IPS-18c (cell line): ENCODE results near the gene GJC1.
"Not testable (repeated sequence)": the region's sequence is repeated elsewhere in the genome, so short reads cannot be mapped to it uniquely, and the experiment has no call there.

Source experiments
- H3K4me3 ChIP-seq: 2 replicates; pipeline ENCODE4 v1.7.0; 2013; ENCODE audit warnings: low read depth, mild to moderate bottlenecking, low read length, moderate library complexity; ENCODE audit not compliant: insufficient read depth
- H3K9me3 ChIP-seq: one replicate; pipeline ENCODE4 v1.6.1; 2013; ENCODE audit warnings: mild to moderate bottlenecking, low read length, moderate library complexity; ENCODE audit not compliant: control insufficient read depth, insufficient read depth

The GJC1 gene

GRCh38 chr17:44848961-44849489, 18.9 kb upstream of the GJC1 start:
- Histone ChIP-seq H3K9me3 (no peaks in the 10 kb centered on the region), H3K4me3 (no peak overlapping the region)

GRCh38 chr17:44848257-44848795, 18.2 kb upstream of the GJC1 start:
- Histone ChIP-seq H3K4me3 (no peak overlapping the region), H3K9me3 (no peaks in the 10 kb centered on the region)

GRCh38 chr17:44847586-44847985, 17.5 kb upstream of the GJC1 start, which contains the start of gene HIGD1B:
TSS of gene HIGD1B (plus strand) at chr17:44847883. CDS start at chr17:44848153, 270 bp downstream.
- Histone ChIP-seq H3K4me3 (no peak within 1 kb of the TSS), H3K9me3 (no peaks in the 10 kb centered on the region)

- no peak overlapping the region for H3K4me3 ChIP-seq
- H3K9me3 ChIP-seq = no peaks in the 10 kb centered on the region
Measured at GRCh38 chr17:44846206-44846605, 16.1 kb upstream of the GJC1 start.

- H3K4me3 ChIP-seq = no peak overlapping the region
Measured at GRCh38 chr17:44844390-44844830, 14.3 kb upstream of the GJC1 start.

GRCh38 chr17:44842748-44843147, 12.7 kb upstream of the GJC1 start:
- no peak overlapping the region for H3K4me3 ChIP-seq
- peaks cover 2% of the 10 kb centered on the region for H3K9me3 ChIP-seq

More at GRCh38 chr17:44844390-44844830, 14.3 kb upstream of the GJC1 start:
- no peaks in the 10 kb centered on the region for H3K9me3 ChIP-seq

GRCh38 chr17:44840936-44841335, 10.8 kb upstream of the GJC1 start:
- Histone ChIP-seq H3K4me3 (no peak overlapping the region), H3K9me3 (peaks cover 2% of the 10 kb centered on the region)

- Histone ChIP-seq H3K4me3 (no peak overlapping the region), H3K9me3 (peaks cover 2% of the 10 kb centered on the region)
Measured at GRCh38 chr17:44840274-44840673, 10.2 kb upstream of the GJC1 start.

GRCh38 chr17:44837196-44837595, 7.1 kb upstream of the GJC1 start:
- H3K9me3 ChIP-seq = peaks cover 2% of the 10 kb centered on the region
- no peak overlapping the region for H3K4me3 ChIP-seq

- H3K9me3 ChIP-seq = peaks cover 2% of the 10 kb centered on the region
- no peak overlapping the region for H3K4me3 ChIP-seq
Measured at GRCh38 chr17:44832805-44833204, 2.7 kb upstream of the GJC1 start.

- Histone ChIP-seq H3K4me3 (peak overlapping the region; percentile 76; the same call in 1 of the 2 replicates), H3K9me3 (peaks cover 2% of the 10 kb centered on the region)
Measured at GRCh38 chr17:44831371-44831770, 1.3 kb upstream of the GJC1 start.

- peak overlapping the region; percentile 76 for H3K4me3 ChIP-seq
- H3K9me3 ChIP-seq = peaks cover 2% of the 10 kb centered on the region
Measured at GRCh38 chr17:44830359-44831288, 537 bp upstream of the GJC1 start.

- Histone ChIP-seq H3K4me3 (peak overlapping the region; percentile 76), H3K9me3 (peaks cover 2% of the 10 kb centered on the region)
Measured at GRCh38 chr17:44828919-44829522, 1.1 kb downstream of the GJC1 start.

- Histone ChIP-seq H3K9me3 (peaks cover 2% of the 10 kb centered on the region), H3K4me3 (no peak overlapping the region)
Measured at GRCh38 chr17:44827863-44828262, 2.2 kb downstream of the GJC1 start.

GRCh38 chr17:44826123-44826790, 3.8 kb downstream of the GJC1 start:
- peaks cover under 1% of the 10 kb centered on the region for H3K9me3 ChIP-seq
- H3K4me3 ChIP-seq = no peak overlapping the region

- not testable (repeated sequence) for H3K4me3 ChIP-seq, H3K9me3 ChIP-seq
Measured at GRCh38 chr17:44825236-44825635, 4.9 kb downstream of the GJC1 start.

GRCh38 chr17:44820631-44821212, 9.4 kb downstream of the GJC1 start:
- no peak overlapping the region for H3K4me3 ChIP-seq
- no peaks in the 10 kb centered on the region for H3K9me3 ChIP-seq
